Suppressor macrophage (primary cell): ENCODE data around the gene ATP6V1C2.
"Not testable (repeated sequence)": the region's sequence is repeated elsewhere in the genome, so short reads cannot be mapped to it uniquely, and the experiment has no call there.

Experiments
- DNase-seq, 4 experiments: peaks; one replicate each; pipeline ENCODE4 v3.0.0-alpha.2; 2020 to 2022

ATP6V1C2 gene

GRCh38 chr2:10768063-10768507 is 46.7 kb downstream of the ATP6V1C2 start:
- no peak for DNase-seq

GRCh38 chr2:10770956-10771750 is 49.7 kb downstream of the ATP6V1C2 start:
- DNase-seq = no peak

GRCh38 chr2:10771786-10772185 is 50.4 kb downstream of the ATP6V1C2 start:
- DNase-seq = no peak

GRCh38 chr2:10772201-10772867 is 50.9 kb downstream of the ATP6V1C2 start:
- DNase-seq = no peak

GRCh38 chr2:10772868-10773215 is 51.4 kb downstream of the ATP6V1C2 start:
- DNase-seq = no peak

- no peak for DNase-seq
Measured at GRCh38 chr2:10773821-10774341, 52.5 kb downstream of the ATP6V1C2 start.

- no peak for DNase-seq
Measured at GRCh38 chr2:10774394-10774793, 53.0 kb downstream of the ATP6V1C2 start.

GRCh38 chr2:10775021-10775780 is 53.8 kb downstream of the ATP6V1C2 start:
- no peak for DNase-seq

- DNase-seq = no peak
Measured at GRCh38 chr2:10775831-10776230, 54.4 kb downstream of the ATP6V1C2 start.

GRCh38 chr2:10776231-10776977 is 55.0 kb downstream of the ATP6V1C2 start:
- no peak for DNase-seq

GRCh38 chr2:10777111-10777841 is 55.8 kb downstream of the ATP6V1C2 start:
- DNase-seq = no peak

GRCh38 chr2:10777842-10778723 is 56.7 kb downstream of the ATP6V1C2 start:
- no peak for DNase-seq

GRCh38 chr2:10778724-10779115 is 57.3 kb downstream of the ATP6V1C2 start:
- DNase-seq = no peak

- DNase-seq = no peak
Measured at GRCh38 chr2:10779776-10780490, 58.5 kb downstream of the ATP6V1C2 start.

GRCh38 chr2:10780491-10780820 is 59.0 kb downstream of the ATP6V1C2 start:
- no peak for DNase-seq

- not testable (repeated sequence) for DNase-seq
Measured at GRCh38 chr2:10780821-10781220, 59.4 kb downstream of the ATP6V1C2 start.

- no peak for DNase-seq
Measured at GRCh38 chr2:10781746-10782145, 60.3 kb downstream of the ATP6V1C2 start.

GRCh38 chr2:10783421-10783820 is 62.0 kb downstream of the ATP6V1C2 start:
- no peak for DNase-seq

- DNase-seq = no peak
Measured at GRCh38 chr2:10784719-10785118, 63.3 kb downstream of the ATP6V1C2 start.

GRCh38 chr2:10785260-10785659 is 63.8 kb downstream of the ATP6V1C2 start:
- no peak for DNase-seq
